IMR-90 (cell line): ENCODE measurements around the gene NAPB. TPM values are rescaled to one million over a fixed set of nuclear protein-coding genes. Genes with fewer than 3 reads are reported as not detected.

Source experiments
- ATAC-seq: fragments of 200-7000 bp; cut with Tn5 transposase; 2 replicates; pipeline ENCODE4 v1.9.1; 2020; ENCODE audit warnings: low read depth, mild to moderate bottlenecking, moderate library complexity
- BruUV-seq: library from RNA; stranded (reverse); fragments of 400-500 nt; replicated peaks from 2 replicates; lab custom pipeline; 2021; lab: Mats Ljungman, UMichigan
- CTCF ChIA-PET: fragments of 300-600 bp; formaldehyde crosslinking; extraction: SDS; loops from one replicate; lab custom pipeline; 2021; ENCODE audit warnings: antibody characterized with exemption; lab: Yijun Ruan, JAX
- POLR2A ChIA-PET: fragments of 300-600 bp; sonication (Branson Sonifier 250); formaldehyde crosslinking; loops from one replicate; lab custom pipeline; 2022; ENCODE audit warnings: antibody characterized with exemption; ENCODE audit not compliant: unreplicated experiment; lab: Charles Lee
- DNase-seq: peaks from one replicate; pipeline ENCODE4 v3.0.0; 2013
- H2AFZ ChIP-seq: replicated peaks from 2 replicates; pipeline ENCODE3; 2013; ENCODE audit warnings: low read length, mild to moderate bottlenecking; ENCODE audit not compliant: poor library complexity
- H2AK5ac ChIP-seq: 2 replicates; pipeline ENCODE4 v1.6.1; 2013; ENCODE audit warnings: low read depth, low read length, inconsistent platforms
- H2AK9ac ChIP-seq: replicated peaks from 2 replicates; pipeline ENCODE3; 2013; ENCODE audit warnings: mild to moderate bottlenecking, low read depth, low read length, moderate library complexity; ENCODE audit not compliant: poor library complexity
- H2BK120ac ChIP-seq: 2 replicates; pipeline ENCODE4 v1.6.1; 2013; ENCODE audit warnings: low read depth, low read length, inconsistent platforms
- H2BK15ac ChIP-seq: 3 replicates; pipeline ENCODE4 v1.6.1; 2013; ENCODE audit warnings: low read depth, low read length, inconsistent platforms
- H2BK20ac ChIP-seq: 2 replicates; pipeline ENCODE4 v1.6.1; 2013; ENCODE audit warnings: low read depth, mild to moderate bottlenecking, inconsistent platforms, low read length, moderate library complexity
- H2BK5ac ChIP-seq: 2 replicates; pipeline ENCODE4 v1.6.1; 2013; ENCODE audit warnings: mild to moderate bottlenecking, low read depth, low read length, inconsistent platforms; ENCODE audit not compliant: poor library complexity, severe bottlenecking
- H3K14ac ChIP-seq: replicated peaks from 2 replicates; pipeline ENCODE4 v1.6.1; 2013; ENCODE audit warnings: low read depth, low read length, inconsistent platforms
- H3K18ac ChIP-seq: 2 replicates; pipeline ENCODE4 v1.6.1; 2013; ENCODE audit warnings: low read depth, low read length, control low read depth
- H3K23ac ChIP-seq: 2 replicates; pipeline ENCODE4 v1.6.1; 2013; ENCODE audit warnings: low read depth, low read length, inconsistent platforms
- H3K27ac ChIP-seq: 2 replicates; pipeline ENCODE4 v1.5.1; 2013; ENCODE audit warnings: mild to moderate bottlenecking, control low read depth, low read length; ENCODE audit not compliant: insufficient read depth
- H3K27me3 ChIP-seq: 2 replicates; pipeline ENCODE4 v1.6.1; 2013; ENCODE audit warnings: low read length; ENCODE audit not compliant: control insufficient read depth, insufficient read depth
- H3K36me3 ChIP-seq: 2 replicates; pipeline ENCODE4 v1.6.1; 2013; ENCODE audit warnings: low read length, mixed read lengths; ENCODE audit not compliant: control insufficient read depth, insufficient read depth
- H3K4ac ChIP-seq: 2 replicates; pipeline ENCODE4 v1.6.1; 2013; ENCODE audit warnings: low read depth, low read length, inconsistent platforms
- H3K4me1 ChIP-seq: 2 replicates; pipeline ENCODE4 v1.6.1; 2013; ENCODE audit warnings: low read length, mixed read lengths; ENCODE audit not compliant: control insufficient read depth, insufficient read depth
- H3K4me2 ChIP-seq: 2 replicates; pipeline ENCODE4 v1.6.1; 2013; ENCODE audit warnings: low read depth, mild to moderate bottlenecking, control low read depth, low read length, moderate library complexity
- H3K4me3 ChIP-seq: 2 replicates; pipeline ENCODE4 v1.5.1; 2013; ENCODE audit warnings: low read depth, mild to moderate bottlenecking, control low read depth, low read length, moderate library complexity; ENCODE audit not compliant: insufficient read depth
- H3K56ac ChIP-seq: 2 replicates; pipeline ENCODE4 v1.6.1; 2013; ENCODE audit warnings: low read length, inconsistent platforms; ENCODE audit not compliant: insufficient read depth; ENCODE audit errors: extremely low read depth
- H3K79me1 ChIP-seq, 2 experiments: 2 replicates each; pipeline ENCODE4 v1.6.1; 2013; ENCODE audit warnings: low read length in 2 of 2, inconsistent platforms in 1 of 2, low read depth in 1 of 2
- H3K9ac ChIP-seq: 2 replicates; pipeline ENCODE4 v1.6.1; 2013; ENCODE audit warnings: low read depth, low read length, control low read depth
- H3K9me1 ChIP-seq: 2 replicates; pipeline ENCODE4 v1.6.1; 2013; ENCODE audit warnings: low read length, inconsistent platforms; ENCODE audit not compliant: insufficient read depth
- H3K9me3 ChIP-seq: 2 replicates; pipeline ENCODE4 v1.6.1; 2013; ENCODE audit warnings: low read length; ENCODE audit not compliant: control insufficient read depth, insufficient read depth
- H4K20me1 ChIP-seq: 2 replicates; pipeline ENCODE4 v1.6.1; 2013; ENCODE audit warnings: low read length, inconsistent platforms; ENCODE audit not compliant: insufficient read depth
- H4K5ac ChIP-seq: 2 replicates; pipeline ENCODE4 v1.6.1; 2013; ENCODE audit warnings: mild to moderate bottlenecking, low read depth, low read length, control low read depth
- H4K8ac ChIP-seq, 2 experiments: 2 replicates each; pipeline ENCODE4 v1.6.1; 2013; ENCODE audit warnings: low read depth in 2 of 2, low read length in 2 of 2, control low read depth in 1 of 2, inconsistent platforms in 1 of 2
- H4K91ac ChIP-seq: 2 replicates; pipeline ENCODE4 v1.6.1; 2013; ENCODE audit warnings: low read depth, low read length, inconsistent platforms; ENCODE audit not compliant: insufficient read depth
- BHLHE40 ChIP-seq: fragments of 150-350 bp; IDR thresholded peaks from 2 replicates; pipeline ENCODE4 v1.6.1; 2016; ENCODE audit warnings: mild to moderate bottlenecking, low read depth, low read length
- CEBPB ChIP-seq: IDR thresholded peaks from 2 replicates; pipeline ENCODE4 v1.6.1; 2012; ENCODE audit warnings: low read depth, low read length, improper control_type of control experiment
- CHD1 ChIP-seq: IDR thresholded peaks from 2 replicates; pipeline ENCODE4 v1.6.1; 2012; ENCODE audit warnings: low read depth, low read length, improper control_type of control experiment
- CTCF ChIP-seq: conservative IDR thresholded peaks from 2 replicates; pipeline ENCODE4 v1.5.1; 2012; ENCODE audit warnings: mild to moderate bottlenecking, low read depth, low read length, improper control_type of control experiment
- ELK1 ChIP-seq: fragments of 150-350 bp; IDR thresholded peaks from 2 replicates; pipeline ENCODE4 v1.6.1; 2016; ENCODE audit warnings: low read depth, mild to moderate bottlenecking, low read length, moderate library complexity, borderline replicate concordance
- FOS ChIP-seq: fragments of 150-350 bp; IDR thresholded peaks from 2 replicates; pipeline ENCODE4 v1.6.1; 2016; ENCODE audit warnings: low read depth, low read length
- MAFK ChIP-seq: IDR thresholded peaks from 2 replicates; pipeline ENCODE4 v1.6.1; 2012; ENCODE audit warnings: low read depth, low read length, improper control_type of control experiment
- MXI1 ChIP-seq: IDR thresholded peaks from 2 replicates; pipeline ENCODE4 v1.6.1; 2012; ENCODE audit warnings: low read depth, mild to moderate bottlenecking, low read length, moderate library complexity, borderline replicate concordance
- NFE2L2 ChIP-seq: fragments of 150-350 bp; IDR thresholded peaks from 2 replicates; pipeline ENCODE4 v1.6.1; 2016; ENCODE audit warnings: low read depth, mild to moderate bottlenecking, low read length
- POLR2A ChIP-seq: IDR thresholded peaks from 2 replicates; pipeline ENCODE4 v1.6.1; 2012; ENCODE audit warnings: mild to moderate bottlenecking, low read depth, low read length
- RAD21 ChIP-seq: IDR thresholded peaks from 2 replicates; pipeline ENCODE4 v1.6.1; 2012; ENCODE audit warnings: low read length, improper control_type of control experiment
- RCOR1 ChIP-seq: IDR thresholded peaks from 2 replicates; pipeline ENCODE4 v1.6.1; 2012; ENCODE audit warnings: mild to moderate bottlenecking, low read length, improper control_type of control experiment; ENCODE audit not compliant: insufficient replicate concordance
- RFX5 ChIP-seq: IDR thresholded peaks from 2 replicates; pipeline ENCODE4 v1.8.0; 2012; ENCODE audit warnings: low read depth, mild to moderate bottlenecking, low read length, moderate library complexity
- SMC3 ChIP-seq: fragments of 150-350 bp; IDR thresholded peaks from 2 replicates; pipeline ENCODE4 v1.6.1; 2016; ENCODE audit warnings: low read depth, mild to moderate bottlenecking, antibody characterized with exemption, low read length, moderate library complexity
- USF2 ChIP-seq: fragments of 150-350 bp; IDR thresholded peaks from 2 replicates; pipeline ENCODE4 v1.6.1; 2017; ENCODE audit warnings: mild to moderate bottlenecking, antibody characterized with exemption, low read length, low read depth
- WGBS, 2 experiments: methylation state at CpG; one replicate each; pipeline versions ENCODE4 v1.1.5 to v1.1.7; 2013; ENCODE audit warnings: missing lambda C conversion rate in 2 of 2; ENCODE audit not compliant: insufficient read length in 1 of 2; ENCODE audit errors: extremely low coverage in 2 of 2; 5-methylcytosine and 5-hydroxymethylcytosine counted together
- dilution Hi-C: fragments of 300-500 bp; cut with HindIII; formaldehyde crosslinking; loops from one replicate; pipeline ENCODE4 v1.14.3; 2018; ENCODE audit warnings: low sequenced_read_pairs; ENCODE audit not compliant: unreplicated experiment
- in situ Hi-C: fragments of 300-500 bp; cut with MboI; formaldehyde crosslinking; loops from 3 replicates; pipeline ENCODE4 v1.14.3; 2019; ENCODE audit warnings: low sequenced_read_pairs, inconsistent platforms, mixed read lengths
- intact Hi-C: fragments of 100-400 bp; cut with micrococcal nuclease; formaldehyde crosslinking; loops from 2 replicates; pipeline ENCODE4 v1.10.0; 2022
- polyA plus RNA-seq, 3 experiments: library from polyadenylated mRNA; depleted of rRNA; stranded (reverse); fragments of >200 nt; gene quantifications; 2 replicates each; pipeline ENCODE4 v1.2.3, GENCODE V29; 2012; ENCODE audit warnings: low replicate concordance in 1 of 3
- total RNA-seq: library from RNA; depleted of rRNA; stranded (reverse); fragments of >200 nt; gene quantifications from 2 replicates; pipeline ENCODE4 v1.2.3, GENCODE V29; 2012

NAPB gene
- total and polyA plus RNA-seq, 2 of the 4 experiments (the other 2 are of a cell fraction): 4.4 to 5.2 TPM

GRCh38 chr20:23334111-23334510 is 87.2 kb downstream of the NAPB start:
- Histone ChIP-seq H3K4me1 (no peaks in the 10 kb centered on the region), H4K91ac (no peak overlapping the region), H3K18ac (no peak overlapping the region), H2AFZ (no peak overlapping the region), H3K9ac (no peak overlapping the region), H4K20me1 (no peaks in the 10 kb centered on the region), H3K4ac (no peak overlapping the region), H4K5ac (no peak overlapping the region), H3K4me2 (no peak overlapping the region), H3K27me3 (peaks cover 2% of the 10 kb centered on the region; the same call in 1 of the 2 replicates), H2BK20ac (no peak overlapping the region), H2BK120ac (no peak overlapping the region), H2AK9ac (no peak overlapping the region), H3K36me3 (no peaks in the 10 kb centered on the region), H3K14ac (no peak overlapping the region), H3K9me3 (no peaks in the 10 kb centered on the region), H3K56ac (no peak overlapping the region), H3K27ac (no peak overlapping the region), H3K4me3 (no peak overlapping the region), H4K8ac (no peak overlapping the region), H3K79me1 (no peaks in the 10 kb centered on the region), H3K23ac (no peak overlapping the region), H2BK5ac (no peak overlapping the region), H2BK15ac (no peak overlapping the region), H2AK5ac (no peak overlapping the region), H3K9me1 (no peaks in the 10 kb centered on the region)
- intact Hi-C loops (no loop called here), dilution Hi-C loops (no loop called here), in situ Hi-C loops (loop anchor here (25.0 kb wide), 1 partner anchor 997 kb away; no protein-coding TSS in a partner anchor)
- TF ChIP-seq POLR2A: no peak
- TF ChIP-seq CTCF: no peak
- TF ChIP-seq MXI1: no peak
- TF ChIP-seq CEBPB: no peak
- no peak for TF ChIP-seq BHLHE40
- no peak for TF ChIP-seq ELK1
- no peak for TF ChIP-seq SMC3
- no peak for TF ChIP-seq RFX5
- TF ChIP-seq USF2: no peak
- no peak for TF ChIP-seq MAFK
- no peak for TF ChIP-seq CHD1
- no peak for TF ChIP-seq FOS
- no peak for TF ChIP-seq RAD21
- no peak for TF ChIP-seq RCOR1
- no peak for TF ChIP-seq NFE2L2
- ChIA-PET POLR2A (no interaction called here), CTCF (no interaction called here)
- DNase-seq (no peak), ATAC-seq (no peak)
- no TSS peak for BruUV-seq
- WGBS, 2 experiments: 25% methylated on average over 2 of the region's 3 CpGs; no CpG with 5 or more reads in 1 of the 2 experiments
